HG03025 (cell line): ENCODE data around the gene KCNE2.
"Not testable (repeated sequence)": the region's sequence is repeated elsewhere in the genome, so short reads cannot be mapped to it uniquely, and the experiment has no call there.

Experiments
- ATAC-seq: cut with Tn5 transposase; IDR thresholded peaks from one replicate; pipeline ENCODE4 v1.9.1; 2021; ENCODE audit warnings: mild to moderate bottlenecking, moderate library complexity; ENCODE audit not compliant: unreplicated experiment, low FRiP score

KCNE2 gene

GRCh38 chr21:34352556-34352955 lies 11.2 kb upstream of the KCNE2 start:
- ATAC-seq, result no peak

- no peak for ATAC-seq
These were observed 10.6 kb upstream of the KCNE2 start for GRCh38 chr21:34353182-34353581.

GRCh38 chr21:34354836-34355235 lies 9.0 kb upstream of the KCNE2 start:
- ATAC-seq, result no peak

- no peak for ATAC-seq
These were observed 8.2 kb upstream of the KCNE2 start for GRCh38 chr21:34355570-34355969.

GRCh38 chr21:34357889-34358288 lies 5.9 kb upstream of the KCNE2 start:
- ATAC-seq, result no peak

- ATAC-seq, result no peak
These were observed 4.9 kb upstream of the KCNE2 start for GRCh38 chr21:34358866-34359265.

- ATAC-seq, result no peak
These were observed 3.1 kb upstream of the KCNE2 start for GRCh38 chr21:34360488-34361241.

- no peak for ATAC-seq
These were observed 1.7 kb upstream of the KCNE2 start for GRCh38 chr21:34362136-34362444.

- no peak for ATAC-seq
These were observed 1.1 kb upstream of the KCNE2 start for GRCh38 chr21:34362670-34363069.

- no peak for ATAC-seq
These were observed 1.1 kb downstream of the KCNE2 start for GRCh38 chr21:34364921-34365320.

- no peak for ATAC-seq
These were observed 2.0 kb downstream of the KCNE2 start for GRCh38 chr21:34365809-34366208.

- no peak for ATAC-seq
These were observed 3.6 kb downstream of the KCNE2 start for GRCh38 chr21:34367320-34367935.

- no peak for ATAC-seq
These were observed 5.9 kb downstream of the KCNE2 start for GRCh38 chr21:34369741-34370140.

- ATAC-seq, result no peak
These were observed 8.5 kb downstream of the KCNE2 start for GRCh38 chr21:34372321-34372720.

- not testable (repeated sequence) for ATAC-seq
These were observed 10.7 kb downstream of the KCNE2 start for GRCh38 chr21:34374462-34374861.

- peak; percentile 85 for ATAC-seq
These were observed 11.3 kb downstream of the KCNE2 start, which contains the start of gene SMIM11 for GRCh38 chr21:34374940-34375618. TSS of gene SMIM11 (plus strand) at chr21:34375507. CDS start at chr21:34379505, 3,998 bp downstream.

GRCh38 chr21:34375619-34375972 lies 11.8 kb downstream of the KCNE2 start:
- ATAC-seq, result peak; percentile 43

- not testable (repeated sequence) for ATAC-seq
These were observed 19.3 kb downstream of the KCNE2 start for GRCh38 chr21:34383138-34383537.

GRCh38 chr21:34383724-34384415 lies 20.1 kb downstream of the KCNE2 start:
- peak; percentile 83 for ATAC-seq

GRCh38 chr21:34400522-34400921 lies 36.7 kb downstream of the KCNE2 start:
- not testable (repeated sequence) for ATAC-seq

- not testable (repeated sequence) for ATAC-seq
These were observed 40.9 kb downstream of the KCNE2 start for GRCh38 chr21:34404742-34405141.
